B cell (primary cell): ENCODE measurements around the gene CFLAR. TPM values are rescaled to one million over a fixed set of nuclear protein-coding genes. Genes with fewer than 3 reads are reported as not detected.

Source experiments
- ATAC-seq: fragments of 200-7000 bp; cut with Tn5 transposase; one replicate; pipeline ENCODE4 v1.10.0; 2021; ENCODE audit warnings: low read depth, mild to moderate bottlenecking, moderate number of reproducible peaks, moderate library complexity
- CTCF ChIA-PET: fragments of 350-600 bp; sonication (Branson Sonifier 250); formaldehyde crosslinking; loops from one replicate; lab custom pipeline; 2021; ENCODE audit warnings: antibody characterized with exemption, inconsistent platforms; lab: Charles Lee
- POLR2A ChIA-PET: fragments of 350-600 bp; sonication (Branson Sonifier 250); formaldehyde crosslinking; loops from one replicate; lab custom pipeline; 2021; ENCODE audit warnings: antibody characterized with exemption; lab: Charles Lee
- DNase-seq: peaks from one replicate; pipeline ENCODE4 v3.0.0; 2013
- H2AFZ ChIP-seq: 2 replicates; pipeline ENCODE4 v1.6.1; 2012; ENCODE audit warnings: mild to moderate bottlenecking, low read depth, low read length; ENCODE audit not compliant: insufficient read depth, poor library complexity, severe bottlenecking
- H3K27ac ChIP-seq, 2 donors: 1 replicate in 1 of 2; 2 replicates in 1 of 2; pipeline ENCODE4 v1.5.1; 2012 to 2013; ENCODE audit warnings: low read length in 2 of 2, mild to moderate bottlenecking in 2 of 2, moderate library complexity in 1 of 2
- H3K27me3 ChIP-seq, 4 experiments: fragments of 200-600 bp in 1 of 4; sonication (generic) in 1 of 4; replicated peaks in 1 of 4; 1 replicate in 2 of 4; 2 replicates in 2 of 4; pipeline versions ENCODE4 v1.6.1 to v1.7.0; 2013 to 2016; ENCODE audit warnings: low read length in 3 of 4, mild to moderate bottlenecking in 2 of 4, mixed read lengths in 1 of 4, moderate library complexity in 1 of 4; ENCODE audit not compliant: insufficient read depth in 4 of 4, control insufficient read depth in 3 of 4; ENCODE audit errors: control extremely low read depth in 1 of 4
- H3K36me3 ChIP-seq, 2 experiments: replicated peaks in 1 of 2; 1 replicate in 1 of 2; 2 replicates in 1 of 2; pipeline versions ENCODE4 v1.6.1 to v1.7.1; 2013; ENCODE audit warnings: low read length in 1 of 2; ENCODE audit not compliant: insufficient read depth in 2 of 2, control insufficient read depth in 1 of 2; ENCODE audit errors: control extremely low read depth in 1 of 2, extremely low read depth in 1 of 2
- H3K4me1 ChIP-seq, 2 donors: fragments of 200-600 bp in 1 of 2; sonication (generic) in 1 of 2; 1 replicate in 1 of 2; 2 replicates in 1 of 2; pipeline versions ENCODE4 v1.5.1 to v1.6.1; 2013 to 2017; ENCODE audit warnings: low read length in 2 of 2; ENCODE audit not compliant: control insufficient read depth in 2 of 2, insufficient read depth in 2 of 2
- H3K4me2 ChIP-seq: replicated peaks from 2 replicates; pipeline ENCODE3; 2012; ENCODE audit warnings: mild to moderate bottlenecking, low read depth, low read length; ENCODE audit not compliant: poor library complexity, severe bottlenecking
- H3K4me3 ChIP-seq, 5 experiments: fragments of 200-600 bp in 1 of 5; sonication (generic) in 1 of 5; 1 replicate in 3 of 5; 2 replicates in 2 of 5; pipeline versions ENCODE4 v1.5.1 to v1.7.0; 2011 to 2016; ENCODE audit warnings: low read length in 4 of 5, mild to moderate bottlenecking in 4 of 5, low read depth in 2 of 5, control low read depth in 1 of 5, moderate library complexity in 1 of 5; ENCODE audit not compliant: insufficient read depth in 1 of 5; ENCODE audit errors: control extremely low read depth in 1 of 5, extremely low read depth in 1 of 5
- H3K79me2 ChIP-seq: fragments of 200-600 bp; sonication (generic); one replicate; pipeline ENCODE4 v1.6.0; 2016; ENCODE audit warnings: low read length; ENCODE audit not compliant: control insufficient read depth, insufficient read depth
- H3K9ac ChIP-seq: fragments of 200-600 bp; sonication (generic); 2 replicates; pipeline ENCODE4 v1.6.1; 2017; ENCODE audit warnings: mild to moderate bottlenecking, low read length, moderate library complexity
- H3K9me3 ChIP-seq, 3 donors: one replicate each; pipeline versions ENCODE4 v1.6.1 to v1.7.1; 2013; ENCODE audit warnings: low read length in 2 of 3; ENCODE audit not compliant: control insufficient read depth in 2 of 3, insufficient read depth in 1 of 3; ENCODE audit errors: control extremely low read depth in 1 of 3
- H4K20me1 ChIP-seq: 2 replicates; pipeline ENCODE4 v1.6.0; 2012; ENCODE audit warnings: mild to moderate bottlenecking, low read length; ENCODE audit not compliant: insufficient read depth, control insufficient read depth, poor library complexity, severe bottlenecking
- H3K27ac Mint-ChIP-seq: one replicate; pipeline ENCODE4 v1.8.0; 2021; ENCODE audit warnings: mixed read lengths
- H3K27me3 Mint-ChIP-seq: one replicate; pipeline ENCODE4 v1.8.0; 2021; ENCODE audit warnings: mixed read lengths
- H3K4me1 Mint-ChIP-seq: one replicate; pipeline ENCODE4 v1.8.0; 2021; ENCODE audit warnings: mixed read lengths
- H3K4me3 Mint-ChIP-seq: one replicate; pipeline ENCODE4 v1.8.0; 2021; ENCODE audit warnings: mixed read lengths
- H3K9me3 Mint-ChIP-seq: one replicate; pipeline ENCODE4 v1.8.0; 2022; ENCODE audit warnings: mixed read lengths; ENCODE audit not compliant: insufficient read depth
- CTCF ChIP-seq: fragments of 200-600 bp; IDR thresholded peaks from one replicate; pipeline ENCODE4 v1.8.0; 2022; ENCODE audit warnings: antibody characterized with exemption, mild to moderate bottlenecking
- EZH2 ChIP-seq: IDR thresholded peaks from 2 replicates; pipeline ENCODE4 v1.6.1; 2012; ENCODE audit warnings: borderline replicate concordance, low read depth, mild to moderate bottlenecking, moderate library complexity, low read length; ENCODE audit not compliant: insufficient read depth, poor library complexity, severe bottlenecking
- WGBS: methylation state at CpG from one replicate; pipeline ENCODE4 v1.1.5; 2013; ENCODE audit warnings: missing lambda C conversion rate; ENCODE audit not compliant: insufficient coverage; 5-methylcytosine and 5-hydroxymethylcytosine counted together
- intact Hi-C: fragments of 100-400 bp; cut with micrococcal nuclease; formaldehyde crosslinking; loops from one replicate; pipeline ENCODE4 v1.10.0; 2022
- polyA plus RNA-seq: library from polyadenylated mRNA; depleted of rRNA; stranded (reverse); fragments of >200 nt; gene quantifications from 2 replicates; pipeline ENCODE4 v1.2.3, GENCODE V29; 2012
- total RNA-seq, 2 donors: library from RNA; stranded (reverse); fragments of 120-200 nt in 1 of 2; gene quantifications; 1 replicate in 1 of 2; 2 replicates in 1 of 2; pipeline versions ENCODE4 v1.2.3 to v1.2.4, GENCODE V29; 2013 to 2022

CFLAR gene
- total and polyA plus RNA-seq, 2 donors (not counting 1 experiment from before 2014, with no cell fraction given) = 58.4 to 216 TPM

- Histone ChIP-seq H3K36me3 (peaks cover 9 to 10% of the 10 kb centered on the region in 2 experiments), H3K27ac (peak overlapping the region in 1 of 2 donors; percentile 94), H3K79me2 (peaks cover 94% of the 10 kb centered on the region), H3K4me2 (peak overlapping the region; percentile 87), H3K9ac (peak overlapping the region; percentile 54), H3K27me3 (no peaks in the 10 kb centered on the region), H4K20me1 (peaks cover 2% of the 10 kb centered on the region), H3K9me3 (no peaks in the 10 kb centered on the region), H3K4me3 (no peak overlapping the region), H2AFZ (no peak overlapping the region), H3K4me1 (peaks cover 89 to 93% of the 10 kb centered on the region in 2 donors)
- ATAC-seq = no peak
- H3K4me1 Mint-ChIP-seq = peaks cover 88% of the 10 kb centered on the region
- DNase-seq = no peak
- H3K27ac Mint-ChIP-seq = no peak overlapping the region
- WGBS = no CpG with 5 or more reads among the region's 1 CpG
- CTCF ChIA-PET = interaction anchor here (1.2 to 3.4 kb wide), 3 partner anchors 30 to 104 kb away, joined by 3 to 19 read pairs (median 10); no protein-coding TSS in a partner anchor
- POLR2A ChIA-PET = interaction anchor here (1.0 kb wide), 1 partner anchor 10 kb away, joined by 5 read pairs; no protein-coding TSS in a partner anchor
- no peaks in the 10 kb centered on the region for H3K27me3 Mint-ChIP-seq
- TF ChIP-seq CTCF = no peak
- no peak for TF ChIP-seq EZH2
- H3K9me3 Mint-ChIP-seq = no peaks in the 10 kb centered on the region
- intact Hi-C loops = no loop called here
- no peak overlapping the region for H3K4me3 Mint-ChIP-seq
These were observed 12.1 kb downstream of the CFLAR start for GRCh38 chr2:201128033-201128432.

- Histone ChIP-seq H3K27me3 (no peaks in the 10 kb centered on the region), H3K4me3 (no peak overlapping the region), H3K36me3 (peaks cover 9 to 17% of the 10 kb centered on the region in 2 experiments), H3K9me3 (no peaks in the 10 kb centered on the region), H3K4me2 (peak overlapping the region; percentile 36), H3K4me1 (peaks cover 80 to 83% of the 10 kb centered on the region in 2 donors), H3K27ac (peak overlapping the region; percentile 47 to 67), H2AFZ (peak overlapping the region; percentile 41), H3K79me2 (peaks cover 92% of the 10 kb centered on the region), H3K9ac (peak overlapping the region; percentile 29), H4K20me1 (peaks cover 6% of the 10 kb centered on the region)
- no peaks in the 10 kb centered on the region for H3K9me3 Mint-ChIP-seq
- peak overlapping the region; percentile 76 for H3K4me3 Mint-ChIP-seq
- H3K4me1 Mint-ChIP-seq = peaks cover 82% of the 10 kb centered on the region
- H3K27me3 Mint-ChIP-seq = no peaks in the 10 kb centered on the region
- intact Hi-C loops = loop anchor here (1.0 kb wide), 1 partner anchor 11 kb away; no protein-coding TSS in a partner anchor
- no peak for DNase-seq
- POLR2A ChIA-PET = interaction anchor here (1.0 kb wide), 1 partner anchor 11 kb away, joined by 5 read pairs; no protein-coding TSS in a partner anchor
- WGBS = 36% methylated on average over 2 of the region's 4 CpGs
- H3K27ac Mint-ChIP-seq = peak overlapping the region; percentile 90
- ATAC-seq = peak; percentile 8
- CTCF ChIA-PET = interaction anchor here (1.1 to 3.9 kb wide), 6 partner anchors 11 to 103 kb away, joined by 3 to 20 read pairs (median 6); partner anchors contain the start of gene CASP10
- TF ChIP-seq EZH2 (no peak), CTCF (no peak)
These were observed 13.1 kb downstream of the CFLAR start for GRCh38 chr2:201128933-201129505.
